ENCODE measurements around the gene WNT5B.
"Not testable (repeated sequence)": the region's sequence is repeated elsewhere in the genome, so short reads cannot be mapped to it uniquely, and the experiment has no call there.

WNT5B gene

GRCh38 chr12:1592444-1593173, 36.4 kb upstream of the WNT5B start:
- no peak for TF ChIP-seq POLR2A (IDR thresholded peaks at IDR 0.05; ENCODE audit: low read length)
- TF ChIP-seq GATA1 (IDR thresholded peaks at IDR 0.05; ENCODE audit: low read depth, low read length): no peak
- DNase-seq: peak; percentile 35 to 39

GRCh38 chr12:1593174-1594005, 35.6 kb upstream of the WNT5B start:
- TF ChIP-seq GATA1 (IDR thresholded peaks at IDR 0.05; ENCODE audit: low read depth, low read length) (no peak), POLR2A (IDR thresholded peaks at IDR 0.05; ENCODE audit: low read length) (no peak)
- DNase-seq: peak; percentile 59 to 63

- no peak for TF ChIP-seq POLR2A (IDR thresholded peaks at IDR 0.05; ENCODE audit: low read length)
- no peak for TF ChIP-seq GATA1 (IDR thresholded peaks at IDR 0.05; ENCODE audit: low read depth, low read length)
- DNase-seq: no peak
Measured at GRCh38 chr12:1594006-1594260, 35.1 kb upstream of the WNT5B start.

- DNase-seq: peak; percentile 91 to 92
Measured at GRCh38 chr12:1594261-1595025, 34.6 kb upstream of the WNT5B start, which contains the start of gene FBXL14. Gene FBXL14 (minus strand): TSS chr12:1594581. CDS start chr12:1594066, 515 bp downstream.

GRCh38 chr12:1595026-1595561, 33.9 kb upstream of the WNT5B start:
- peak; percentile 44 to 51 for DNase-seq
- TF ChIP-seq POLR2A (IDR thresholded peaks at IDR 0.05; ENCODE audit: low read length) (peak; percentile 3), GATA1 (IDR thresholded peaks at IDR 0.05; ENCODE audit: low read depth, low read length) (no peak)

More at GRCh38 chr12:1594261-1595025, 34.6 kb upstream of the WNT5B start, which contains the start of gene FBXL14:
- TF ChIP-seq GATA1 (IDR thresholded peaks at IDR 0.05; ENCODE audit: low read depth, low read length): no peak
- TF ChIP-seq POLR2A (IDR thresholded peaks at IDR 0.05; ENCODE audit: low read length): peak; percentile 52

GRCh38 chr12:1595690-1596347, 33.2 kb upstream of the WNT5B start:
- TF ChIP-seq GATA1 (IDR thresholded peaks at IDR 0.05; ENCODE audit: low read depth, low read length): no peak
- TF ChIP-seq POLR2A (IDR thresholded peaks at IDR 0.05; ENCODE audit: low read length): no peak
- no peak for DNase-seq

GRCh38 chr12:1598757-1599156, 30.3 kb upstream of the WNT5B start:
- no peak for TF ChIP-seq POLR2A (IDR thresholded peaks at IDR 0.05; ENCODE audit: low read length)
- no peak for TF ChIP-seq GATA1 (IDR thresholded peaks at IDR 0.05; ENCODE audit: low read depth, low read length)
- DNase-seq: no peak

GRCh38 chr12:1602706-1603105, 26.3 kb upstream of the WNT5B start:
- DNase-seq: not testable (repeated sequence)

GRCh38 chr12:1603269-1603993, 25.6 kb upstream of the WNT5B start:
- TF ChIP-seq GATA1 (IDR thresholded peaks at IDR 0.05; ENCODE audit: low read depth, low read length) (no peak), POLR2A (IDR thresholded peaks at IDR 0.05; ENCODE audit: low read length) (no peak)
- DNase-seq: peak in 1 of 2 experiments; percentile 35

- no peak for DNase-seq
- TF ChIP-seq GATA1 (IDR thresholded peaks at IDR 0.05; ENCODE audit: low read depth, low read length): no peak
Measured at GRCh38 chr12:1604464-1604863, 24.6 kb upstream of the WNT5B start.

- DNase-seq: peak; percentile 87 to 91
Measured at GRCh38 chr12:1605129-1606020, 23.7 kb upstream of the WNT5B start.

GRCh38 chr12:1606021-1606622, 22.9 kb upstream of the WNT5B start:
- TF ChIP-seq GATA1 (IDR thresholded peaks at IDR 0.05; ENCODE audit: low read depth, low read length) (no peak), POLR2A (IDR thresholded peaks at IDR 0.05; ENCODE audit: low read length) (peak; percentile 69)
- DNase-seq: peak; percentile 93 to 97

More at GRCh38 chr12:1605129-1606020, 23.7 kb upstream of the WNT5B start:
- no peak for TF ChIP-seq GATA1 (IDR thresholded peaks at IDR 0.05; ENCODE audit: low read depth, low read length)
- no peak for TF ChIP-seq POLR2A (IDR thresholded peaks at IDR 0.05; ENCODE audit: low read length)

Measured in erythroblast (primary cell).